ENCODE measurements around the gene C6orf120.

The C6orf120 gene

GRCh38 chr6:169725125-169726048 is 23.5 kb downstream of the C6orf120 start:
- no peak for DNase-seq (ENCODE audit: low read depth)

DNA sequence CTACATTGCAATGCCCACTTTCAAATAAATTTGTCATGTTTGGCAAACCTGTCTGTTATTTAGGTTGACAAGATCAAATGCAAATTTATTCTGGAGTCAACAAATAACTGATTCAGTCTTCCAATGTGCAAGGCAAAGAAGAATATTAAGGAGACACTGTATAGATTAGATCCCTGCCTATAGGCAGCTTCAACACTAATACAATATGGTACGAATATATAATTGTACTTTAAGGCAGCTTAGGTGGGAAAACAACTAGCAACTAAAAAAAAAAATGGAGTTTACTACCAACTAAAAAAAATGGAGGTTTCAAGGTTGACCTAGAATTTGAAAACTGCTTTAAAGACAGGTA is 24.1 kb downstream of the C6orf120 start:
- DNase-seq (ENCODE audit: low read depth), result no peak

GRCh38 chr6:169726963-169727362 is 25.0 kb downstream of the C6orf120 start:
- no peak for DNase-seq (ENCODE audit: low read depth)

DNA sequence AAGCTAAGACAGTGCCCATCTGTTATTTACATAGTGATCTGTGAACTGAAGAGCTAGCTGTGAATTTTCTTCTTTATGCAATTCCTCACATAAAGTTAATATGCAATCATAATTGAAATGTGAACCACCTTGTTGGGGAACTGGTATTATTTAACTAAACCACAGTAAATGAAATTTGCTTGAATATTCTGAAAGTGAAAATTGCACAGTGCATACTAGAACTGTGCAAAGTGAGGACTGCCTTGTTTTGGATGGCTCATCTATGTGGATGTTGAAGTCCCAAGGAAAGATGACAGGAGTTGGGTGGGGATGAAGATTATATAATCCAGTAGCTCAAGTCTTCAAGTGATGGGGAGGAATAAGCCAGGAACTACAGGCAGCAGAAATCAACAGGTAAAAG is 28.0 kb downstream of the C6orf120 start:
- no peak for DNase-seq (ENCODE audit: low read depth)

DNA sequence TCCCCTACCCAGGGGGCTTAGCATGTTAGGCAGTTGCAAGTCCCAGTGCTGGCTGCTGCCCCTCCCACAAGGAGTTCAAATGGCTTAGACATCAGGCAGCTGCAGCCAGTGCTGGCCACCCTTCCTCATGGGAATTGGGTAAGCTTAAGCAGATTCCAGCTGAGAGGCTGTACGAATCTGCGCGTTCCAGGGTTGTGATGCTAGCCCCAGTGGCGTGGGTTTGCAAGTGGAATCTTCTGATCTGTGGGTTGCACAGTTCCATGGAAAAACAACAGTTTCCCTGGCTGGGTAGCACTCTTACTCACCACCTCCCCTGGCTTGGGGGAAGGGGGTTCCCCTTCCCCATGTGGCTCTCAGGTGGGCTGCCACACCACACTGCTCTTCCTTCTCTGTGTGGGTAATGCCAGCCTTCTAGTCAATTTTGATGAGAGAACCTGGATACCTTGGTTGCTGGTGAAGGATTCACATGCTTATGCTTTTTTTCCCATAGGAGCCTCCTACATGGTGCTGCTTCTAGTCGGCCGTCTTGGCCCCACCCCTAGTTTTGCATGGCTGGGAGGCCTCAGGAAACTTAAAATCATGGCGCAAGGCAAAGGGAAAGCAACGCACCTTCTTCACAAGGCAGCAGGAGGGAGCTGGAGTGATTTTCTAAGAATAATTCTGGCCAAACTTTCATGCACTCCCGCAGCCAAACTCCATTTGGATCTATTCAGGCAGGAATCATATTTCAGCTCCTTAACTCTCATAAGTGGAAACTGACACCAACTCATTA is 36.5 kb downstream of the C6orf120 start:
- no peak for DNase-seq (ENCODE audit: low read depth)

DNA sequence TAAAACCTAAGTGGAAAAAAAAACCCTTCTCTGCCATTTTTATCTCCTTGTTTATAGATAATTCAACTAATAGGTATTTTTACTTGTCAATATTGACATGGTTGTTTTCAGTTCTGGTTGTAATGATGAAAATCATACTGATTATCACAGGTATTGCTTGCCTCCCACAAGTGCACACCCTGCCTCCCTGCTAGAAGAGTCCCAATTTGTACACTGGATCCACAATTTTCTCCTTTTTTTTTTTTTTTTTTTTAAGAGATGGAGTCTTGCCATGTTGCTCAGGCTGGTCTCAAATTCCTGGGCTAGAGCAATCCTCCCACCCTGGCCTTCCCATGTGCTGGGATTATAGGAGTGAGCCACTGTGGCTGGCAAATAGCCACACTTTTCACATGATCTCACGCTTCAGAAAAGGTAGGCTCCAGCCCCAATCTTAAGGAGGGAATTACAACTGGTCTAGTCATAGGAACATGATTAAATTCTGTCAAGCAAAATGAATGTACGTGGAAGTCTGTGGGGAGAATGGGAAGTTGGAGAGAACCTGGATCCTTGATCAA is 37.1 kb downstream of the C6orf120 start:
- no peak for DNase-seq (ENCODE audit: low read depth)

DNA sequence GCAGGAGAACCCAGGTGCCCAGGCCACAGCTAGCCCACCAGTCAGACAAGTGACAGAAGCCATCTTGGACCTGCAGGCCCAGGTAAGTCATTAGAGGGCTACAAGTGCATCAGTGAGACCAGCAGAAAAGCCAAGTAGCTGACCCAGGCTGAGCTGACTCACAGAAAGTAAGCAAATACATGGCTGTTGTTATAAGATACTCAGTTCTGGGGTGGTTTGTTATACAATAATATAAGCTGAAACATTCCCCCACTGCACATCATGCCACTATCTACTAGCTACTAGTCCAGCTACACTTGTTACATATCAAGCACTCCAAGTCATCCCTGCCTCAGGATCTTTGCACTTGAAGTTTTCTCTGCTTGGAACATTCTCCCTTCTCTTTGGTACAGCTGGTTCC is 39.4 kb downstream of the C6orf120 start:
- DNase-seq (ENCODE audit: low read depth), result no peak

GRCh38 chr6:169745405-169745804 is 43.5 kb downstream of the C6orf120 start:
- DNase-seq (ENCODE audit: low read depth), result no peak

- no peak for DNase-seq (ENCODE audit: low read depth)
Measured at GRCh38 chr6:169746556-169746955, 44.6 kb downstream of the C6orf120 start.

GRCh38 chr6:169751242-169752073 is 49.5 kb downstream of the C6orf120 start, which contains the start of the genes DYNLT2 and ERMARD:
TSS of gene DYNLT2 (minus strand) at chr6:169751572. CDS start at chr6:169751458, 114 bp downstream.
TSS of gene ERMARD (plus strand) at chr6:169751622. CDS start at chr6:169751658, 36 bp downstream.
- DNase-seq (ENCODE audit: low read depth), result peak; percentile 84

- DNase-seq (ENCODE audit: low read depth), result no peak
Measured at GRCh38 chr6:169752074-169752623, 50.2 kb downstream of the C6orf120 start.
